Measurements from ENCODE around the gene MIAT.

- TF ChIP-seq POLR2A (IDR thresholded peaks at IDR 0.05) = no peak
- TF ChIP-seq, protein P1, sequence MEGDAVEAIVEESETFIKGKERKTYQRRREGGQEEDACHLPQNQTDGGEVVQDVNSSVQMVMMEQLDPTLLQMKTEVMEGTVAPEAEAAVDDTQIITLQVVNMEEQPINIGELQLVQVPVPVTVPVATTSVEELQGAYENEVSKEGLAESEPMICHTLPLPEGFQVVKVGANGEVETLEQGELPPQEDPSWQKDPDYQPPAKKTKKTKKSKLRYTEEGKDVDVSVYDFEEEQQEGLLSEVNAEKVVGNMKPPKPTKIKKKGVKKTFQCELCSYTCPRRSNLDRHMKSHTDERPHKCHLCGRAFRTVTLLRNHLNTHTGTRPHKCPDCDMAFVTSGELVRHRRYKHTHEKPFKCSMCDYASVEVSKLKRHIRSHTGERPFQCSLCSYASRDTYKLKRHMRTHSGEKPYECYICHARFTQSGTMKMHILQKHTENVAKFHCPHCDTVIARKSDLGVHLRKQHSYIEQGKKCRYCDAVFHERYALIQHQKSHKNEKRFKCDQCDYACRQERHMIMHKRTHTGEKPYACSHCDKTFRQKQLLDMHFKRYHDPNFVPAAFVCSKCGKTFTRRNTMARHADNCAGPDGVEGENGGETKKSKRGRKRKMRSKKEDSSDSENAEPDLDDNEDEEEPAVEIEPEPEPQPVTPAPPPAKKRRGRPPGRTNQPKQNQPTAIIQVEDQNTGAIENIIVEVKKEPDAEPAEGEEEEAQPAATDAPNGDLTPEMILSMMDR (IDR thresholded peaks at IDR 0.05) = no peak
Measured at GRCh38 chr22:26623984-26624383, 33.4 kb upstream of the MIAT start.

Measured in adrenal gland (tissue), 5 donors.